Cardiac fibroblast (primary cell): ENCODE measurements around the gene C2CD4B.

Experiments used
- DNase-seq, 2 donors: peaks; one replicate each; pipeline versions ENCODE4 v3.0.0 to v3.0.0-alpha.2; 2010; ENCODE audit warnings: low read depth in 2 of 2
- H3K4me3 ChIP-seq, 2 donors: replicated peaks in 1 of 2; 1 replicate in 1 of 2; 2 replicates in 1 of 2; pipeline ENCODE4 v1.5.1; 2011; ENCODE audit warnings: low read depth in 2 of 2, low read length in 2 of 2, mild to moderate bottlenecking in 2 of 2, moderate library complexity in 1 of 2
- TF ChIP-seq, protein P1 (sequence below): IDR thresholded peaks from one replicate; pipeline ENCODE4 v1.5.1; 2011; ENCODE audit warnings: low read depth, mild to moderate bottlenecking, low read length, inconsistent platforms

C2CD4B gene

GRCh38 chr15:62208367-62208766, 43.3 kb upstream of the C2CD4B start:
- TF ChIP-seq, protein P1, sequence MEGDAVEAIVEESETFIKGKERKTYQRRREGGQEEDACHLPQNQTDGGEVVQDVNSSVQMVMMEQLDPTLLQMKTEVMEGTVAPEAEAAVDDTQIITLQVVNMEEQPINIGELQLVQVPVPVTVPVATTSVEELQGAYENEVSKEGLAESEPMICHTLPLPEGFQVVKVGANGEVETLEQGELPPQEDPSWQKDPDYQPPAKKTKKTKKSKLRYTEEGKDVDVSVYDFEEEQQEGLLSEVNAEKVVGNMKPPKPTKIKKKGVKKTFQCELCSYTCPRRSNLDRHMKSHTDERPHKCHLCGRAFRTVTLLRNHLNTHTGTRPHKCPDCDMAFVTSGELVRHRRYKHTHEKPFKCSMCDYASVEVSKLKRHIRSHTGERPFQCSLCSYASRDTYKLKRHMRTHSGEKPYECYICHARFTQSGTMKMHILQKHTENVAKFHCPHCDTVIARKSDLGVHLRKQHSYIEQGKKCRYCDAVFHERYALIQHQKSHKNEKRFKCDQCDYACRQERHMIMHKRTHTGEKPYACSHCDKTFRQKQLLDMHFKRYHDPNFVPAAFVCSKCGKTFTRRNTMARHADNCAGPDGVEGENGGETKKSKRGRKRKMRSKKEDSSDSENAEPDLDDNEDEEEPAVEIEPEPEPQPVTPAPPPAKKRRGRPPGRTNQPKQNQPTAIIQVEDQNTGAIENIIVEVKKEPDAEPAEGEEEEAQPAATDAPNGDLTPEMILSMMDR = no peak
- DNase-seq = no peak
- H3K4me3 ChIP-seq = no peak overlapping the region

- DNase-seq = no peak
- no peak overlapping the region for H3K4me3 ChIP-seq
- TF ChIP-seq, protein P1 = no peak
Observed at GRCh38 chr15:62190675-62191074, 25.6 kb upstream of the C2CD4B start.

GRCh38 chr15:62190274-62190673, 25.2 kb upstream of the C2CD4B start:
- no peak overlapping the region for H3K4me3 ChIP-seq
- no peak for DNase-seq
- TF ChIP-seq, protein P1 = no peak

- TF ChIP-seq, protein P1 = no peak
- DNase-seq = no peak
- H3K4me3 ChIP-seq = no peak overlapping the region
Observed at GRCh38 chr15:62188744-62189143, 23.7 kb upstream of the C2CD4B start.

- no peak for DNase-seq
- no peak overlapping the region for H3K4me3 ChIP-seq
- TF ChIP-seq, protein P1 = no peak
Observed at GRCh38 chr15:62187910-62188309, 22.8 kb upstream of the C2CD4B start.

- TF ChIP-seq, protein P1 = no peak
- no peak overlapping the region for H3K4me3 ChIP-seq
- peak in 1 of 2 donors; percentile 15 for DNase-seq
Observed at GRCh38 chr15:62187425-62187824, 22.3 kb upstream of the C2CD4B start.

DNA sequence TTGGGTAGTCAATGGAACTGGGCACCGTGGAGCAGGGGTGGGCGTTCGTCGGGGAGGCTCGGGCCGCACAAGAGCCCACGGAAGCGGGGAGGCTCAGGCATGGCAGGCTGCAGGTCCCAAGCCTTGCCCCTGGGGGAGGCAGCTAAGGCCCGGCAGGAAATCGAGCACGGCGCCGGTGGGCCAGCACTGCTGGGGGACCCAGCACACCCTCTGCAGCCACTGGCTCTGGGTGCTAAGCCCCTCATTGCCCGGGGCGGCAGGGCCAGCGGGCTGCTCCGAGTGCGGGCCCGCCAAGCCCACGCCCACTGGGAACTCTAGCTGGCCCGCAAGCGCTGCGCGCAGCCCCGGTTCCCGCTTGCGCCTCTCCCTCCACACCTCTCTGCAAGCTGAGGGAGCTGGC, 21.5 kb upstream of the C2CD4B start:
- H3K4me3 ChIP-seq = no peak overlapping the region
- TF ChIP-seq, protein P1 = no peak
- DNase-seq = no peak
